Anterior cingulate cortex (tissue), 58 donors: ENCODE data around the gene CCDC33.

Source experiments
- DNase-seq, 58 donors: peaks; one replicate each; lab custom pipeline; 2025; lab: John Stamatoyannopoulos, UW

CCDC33 gene

DNA sequence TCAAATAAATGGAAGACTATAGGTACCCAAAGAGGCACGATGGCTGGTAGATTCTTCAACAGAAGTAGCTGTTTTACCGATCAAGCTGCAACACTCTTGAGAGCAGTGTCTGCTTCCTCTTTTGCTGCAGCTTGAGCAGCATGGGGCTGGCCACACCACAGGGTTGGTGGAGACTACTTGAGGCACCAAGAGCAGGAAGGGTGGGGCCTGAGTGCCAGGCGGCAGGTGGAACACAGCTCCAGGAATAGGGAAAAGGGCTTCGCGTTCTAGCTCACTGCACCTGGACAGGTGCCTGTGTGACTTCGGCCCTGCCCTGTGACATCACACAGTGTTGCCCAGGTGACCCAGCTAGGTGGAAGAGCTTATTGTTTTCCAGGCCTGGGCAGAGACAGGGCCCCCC, at the start of gene CCDC33:
TSS of gene CCDC33 (plus strand) at position 365 of the 400 bp plus-strand sequence. CDS start 394 bp downstream, outside the sequence.
- DNase-seq: no peak

DNA sequence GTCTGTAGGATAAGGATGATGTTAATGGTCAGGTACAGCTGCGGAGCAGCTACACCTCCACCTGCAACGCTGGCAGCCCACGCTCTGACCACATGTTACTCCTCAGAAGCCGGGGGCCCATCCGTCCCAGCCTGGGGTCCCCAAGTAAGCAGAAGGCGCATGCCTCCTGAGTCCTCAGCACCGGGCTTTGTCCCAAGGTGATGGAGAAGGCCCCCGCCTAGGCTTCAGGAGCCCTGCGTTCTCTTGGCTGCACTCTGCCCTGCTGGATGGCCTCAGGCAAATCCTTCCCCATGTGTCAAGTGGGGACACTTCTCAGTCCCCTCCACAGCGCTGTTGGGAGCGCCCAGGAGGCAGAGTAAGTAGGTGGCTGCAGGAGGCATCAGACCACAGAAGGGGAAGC, 47.9 kb upstream of the CCDC33 start:
- no peak for DNase-seq

DNA sequence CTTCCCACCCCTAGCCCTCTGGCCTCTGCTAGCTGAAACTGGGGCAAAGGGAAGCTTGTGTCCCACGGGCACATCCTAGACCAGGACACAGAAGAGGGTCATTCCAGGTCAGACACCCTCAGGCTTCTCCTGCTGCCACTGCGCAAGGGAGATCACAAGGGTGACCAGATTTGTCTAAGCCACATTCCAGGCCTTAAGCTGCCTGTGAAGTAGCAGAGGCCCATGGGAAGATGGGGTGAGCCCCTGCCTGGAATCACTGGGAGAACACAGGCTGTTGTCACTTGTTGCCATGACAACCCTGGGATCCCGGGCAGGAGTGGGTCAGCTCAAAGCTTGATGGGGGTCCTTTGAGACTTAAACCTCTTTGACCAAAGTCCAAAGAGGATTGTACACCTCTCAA, 44.3 kb upstream of the CCDC33 start:
- no peak for DNase-seq

DNA sequence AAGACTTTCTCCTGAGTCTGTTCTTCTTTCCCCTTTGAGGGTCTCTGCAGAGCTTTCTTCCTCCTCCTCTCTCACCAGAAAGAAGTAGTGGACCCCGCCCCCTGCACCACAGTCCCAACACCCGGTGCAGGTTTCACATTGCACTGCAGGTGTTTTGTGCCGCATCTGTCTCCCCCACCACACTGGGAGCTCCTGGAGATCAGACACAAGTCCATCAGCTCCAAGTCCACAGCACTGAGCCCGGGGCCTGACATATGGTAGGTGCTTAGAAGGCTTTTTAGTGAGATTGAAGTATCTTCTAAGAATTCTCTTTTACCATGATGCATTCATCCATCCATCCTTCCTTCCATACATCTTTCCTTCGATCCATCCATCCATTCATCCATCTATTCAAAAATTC, 43.4 kb upstream of the CCDC33 start:
- DNase-seq: no peak

DNA sequence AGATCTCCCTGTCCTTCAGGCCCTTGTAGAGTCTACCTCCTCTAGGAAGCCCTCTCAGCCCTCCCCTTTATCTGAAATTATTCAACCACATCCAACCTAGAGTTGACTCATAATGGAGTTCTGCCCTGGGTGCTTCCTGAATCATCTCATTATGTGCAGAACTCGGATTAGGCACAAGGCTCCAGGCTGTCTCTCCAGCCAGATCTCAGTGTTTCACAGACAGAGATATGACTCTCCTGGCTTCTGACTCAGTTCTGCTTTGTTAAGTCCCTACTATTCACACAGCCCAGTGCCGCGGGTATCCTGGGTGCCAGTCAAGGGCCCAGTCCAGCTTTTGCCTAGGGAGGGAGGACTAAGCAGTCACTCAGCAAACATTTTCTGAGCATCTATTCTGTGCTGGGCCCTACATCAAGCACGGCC, 42.8 kb upstream of the CCDC33 start:
- DNase-seq: no peak

DNA sequence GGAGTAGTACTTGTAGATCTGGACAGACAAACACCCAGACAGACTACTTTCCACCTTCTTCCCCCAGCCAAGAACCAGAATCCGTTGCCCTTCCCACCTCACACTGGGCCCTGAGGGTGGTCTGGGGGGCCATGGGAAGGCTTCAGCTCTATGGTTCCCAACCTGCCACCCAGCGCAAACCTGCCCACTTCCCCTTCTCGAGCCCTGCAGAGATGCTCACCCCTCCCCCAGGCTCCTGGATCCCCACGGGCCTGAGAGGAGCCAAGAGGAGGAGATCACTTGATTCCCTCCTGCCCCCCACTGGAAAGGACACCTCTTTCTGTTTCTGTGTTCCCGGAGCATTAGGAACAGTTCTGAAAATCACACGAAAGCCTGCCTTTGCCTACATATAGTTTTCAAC, 42.2 kb upstream of the CCDC33 start:
- DNase-seq: no peak

DNA sequence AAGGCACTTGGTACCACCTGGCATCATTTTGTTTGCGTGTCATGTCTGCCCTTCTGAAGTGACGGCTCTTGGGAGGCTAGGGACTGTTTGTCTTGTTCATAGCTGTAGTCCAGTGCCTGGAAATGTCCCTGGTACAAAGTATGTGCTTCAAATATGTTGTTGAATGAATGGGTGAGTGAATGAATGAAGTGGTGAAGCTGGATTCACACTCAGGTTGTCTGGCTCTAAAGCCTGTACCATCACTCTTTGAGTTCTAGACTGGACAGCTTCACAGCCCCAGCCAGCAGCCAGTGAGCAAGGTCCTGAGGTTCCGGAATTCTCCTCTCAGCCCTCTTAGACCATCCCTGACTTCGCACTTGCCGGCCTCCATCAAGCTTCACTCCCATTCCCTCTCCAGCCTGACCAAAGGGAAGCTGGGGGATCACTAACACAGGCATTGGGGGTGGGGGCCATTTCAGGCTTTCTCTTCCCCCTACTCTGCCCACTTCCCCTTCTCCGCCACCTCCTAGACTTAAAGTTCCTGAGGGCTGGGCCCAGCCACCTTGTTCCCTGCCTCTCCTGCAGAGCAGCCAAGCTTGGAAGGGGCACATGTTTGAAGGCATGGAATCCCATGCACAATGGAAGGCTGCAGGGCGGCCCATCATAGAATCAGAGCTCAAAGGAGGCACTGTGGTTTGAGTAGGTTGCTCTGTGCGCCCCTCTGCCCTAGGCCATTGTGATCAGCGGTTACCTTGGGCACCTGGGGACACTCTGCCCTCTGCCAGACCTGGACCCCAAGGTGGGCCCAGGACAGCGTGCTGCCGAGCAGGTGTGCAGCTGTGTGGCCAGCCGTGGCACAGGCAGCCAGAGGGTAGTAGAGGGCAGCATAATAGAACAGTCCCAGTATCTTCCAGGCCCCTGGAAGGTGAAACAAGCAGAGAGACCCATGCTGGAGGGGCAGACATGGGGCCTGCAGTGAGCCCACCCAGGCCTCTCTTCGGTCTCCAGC, 41.3 kb upstream of the CCDC33 start:
- DNase-seq: no peak

DNA sequence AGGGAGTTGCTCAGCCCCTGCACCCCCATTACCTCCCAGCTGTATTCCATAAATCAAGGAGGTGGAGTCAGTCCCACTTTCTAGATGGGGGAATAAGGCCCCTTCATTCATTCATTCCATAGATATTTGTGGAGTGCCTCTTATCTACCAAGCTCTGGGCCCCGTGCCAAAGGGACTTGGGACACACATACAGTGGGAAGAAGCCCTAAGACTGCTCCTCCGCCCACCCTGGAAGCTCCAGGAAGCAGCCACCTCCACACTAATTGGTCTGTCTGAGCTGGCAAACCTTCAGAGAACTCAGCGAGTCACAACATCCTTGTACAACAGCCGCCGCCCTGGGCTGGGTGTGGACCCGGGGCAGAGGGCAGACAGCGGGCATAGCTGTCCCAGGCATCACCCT, 40.0 kb upstream of the CCDC33 start:
- DNase-seq: peak in 3 of 58 donors; percentile 6 to 18 (median 12)

DNA sequence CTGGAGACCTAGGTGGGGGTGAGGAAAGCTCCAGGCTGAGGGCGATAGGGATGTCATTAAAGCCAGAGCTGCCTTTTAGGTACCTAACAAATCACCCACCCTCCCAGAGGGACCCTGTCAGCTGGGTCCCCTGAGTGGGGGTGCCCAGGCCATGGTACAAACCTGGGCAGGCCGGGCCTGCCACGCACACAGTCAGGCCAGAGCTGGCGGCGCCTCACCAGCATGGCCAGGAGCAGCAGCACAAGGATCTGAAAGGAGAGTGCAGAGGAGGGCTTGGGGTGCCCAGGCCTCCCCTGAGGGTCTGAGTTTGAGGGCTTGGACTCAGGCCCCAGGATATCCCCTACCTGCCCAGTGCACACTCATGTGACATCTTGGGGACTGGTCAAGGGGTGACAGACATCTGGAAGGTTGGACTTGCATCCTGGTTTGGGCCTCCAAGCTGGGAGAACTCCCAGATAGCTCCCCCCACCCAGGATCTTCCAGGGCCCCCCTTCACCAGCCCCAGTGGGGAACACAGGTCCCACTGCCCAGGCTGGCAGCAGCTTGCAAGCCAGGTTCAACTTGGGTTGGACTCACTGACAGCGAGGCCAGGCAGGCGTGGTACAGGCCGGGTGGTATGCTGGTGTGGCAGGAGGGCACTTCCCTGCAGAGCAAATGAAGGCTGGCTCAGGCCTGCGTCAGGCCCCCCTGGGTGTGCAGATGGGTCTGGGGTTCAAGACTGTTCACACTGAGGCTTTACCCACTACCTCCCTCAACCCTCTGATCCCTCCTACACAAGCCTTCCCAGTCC, 38.8 kb upstream of the CCDC33 start:
- DNase-seq: no peak

DNA sequence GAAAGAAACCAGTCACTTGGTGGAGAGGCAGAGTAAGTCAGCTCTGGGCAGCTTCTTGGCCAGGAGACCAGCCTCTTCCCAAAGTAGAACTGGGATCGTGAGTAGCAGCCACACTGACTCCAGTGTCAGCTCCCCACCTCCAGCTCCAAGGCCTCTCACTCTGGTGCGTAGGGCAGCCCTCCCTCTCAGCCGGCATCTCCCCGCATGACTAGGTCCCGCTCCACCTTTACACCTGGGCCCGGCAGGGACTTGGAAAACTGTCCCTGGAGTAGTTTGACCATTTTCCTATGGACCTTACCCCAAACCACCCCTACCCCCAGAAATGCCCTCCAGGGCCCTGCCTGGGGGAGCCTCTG, 36.9 kb upstream of the CCDC33 start:
- no peak for DNase-seq

DNA sequence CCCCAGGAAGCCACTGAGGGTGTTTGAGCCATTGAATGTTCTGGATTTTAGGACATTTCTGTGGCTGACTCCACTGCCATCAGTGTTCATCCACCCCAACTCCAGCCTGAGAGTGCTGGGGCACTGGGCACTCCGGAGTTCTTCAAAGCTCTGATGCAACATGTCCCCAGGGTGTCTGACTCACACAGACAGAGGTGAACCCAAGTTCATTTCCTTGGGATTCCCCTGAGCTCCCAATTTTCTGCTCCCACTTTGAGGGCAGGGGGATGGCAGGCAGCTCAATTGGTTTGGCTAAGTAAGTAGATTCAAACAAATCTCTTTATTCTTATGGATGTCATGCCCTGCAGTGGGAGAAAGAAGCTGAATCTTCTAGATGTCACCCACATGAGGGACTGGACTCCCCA, 35.7 kb upstream of the CCDC33 start:
- DNase-seq: no peak

DNA sequence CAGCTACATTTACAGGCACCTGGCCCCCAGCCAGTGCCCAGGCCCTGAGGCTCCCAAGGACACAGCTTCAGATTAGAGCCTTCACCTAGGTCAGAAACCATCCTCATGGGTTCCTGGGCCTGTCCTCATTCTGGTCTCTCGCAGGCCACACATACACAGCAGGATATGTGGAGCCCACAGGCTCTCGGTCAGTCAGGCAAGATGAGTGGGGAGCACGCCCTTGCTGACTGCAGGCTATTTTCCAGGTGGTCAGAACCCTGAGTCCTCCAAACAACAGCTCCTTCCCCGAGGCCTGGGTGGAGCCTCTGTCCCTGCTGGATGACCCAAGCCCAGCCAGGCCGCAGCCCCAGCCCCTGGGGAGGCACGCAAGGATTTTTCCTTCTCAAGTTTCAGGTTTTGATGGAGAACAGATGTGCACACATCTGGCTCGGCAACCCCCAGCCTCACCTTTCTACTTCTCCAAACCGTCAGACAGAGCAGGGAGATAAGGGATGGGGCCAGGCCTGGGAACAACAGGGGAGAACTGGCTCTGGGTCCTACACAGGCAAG, 35.2 kb upstream of the CCDC33 start:
- DNase-seq: no peak

DNA sequence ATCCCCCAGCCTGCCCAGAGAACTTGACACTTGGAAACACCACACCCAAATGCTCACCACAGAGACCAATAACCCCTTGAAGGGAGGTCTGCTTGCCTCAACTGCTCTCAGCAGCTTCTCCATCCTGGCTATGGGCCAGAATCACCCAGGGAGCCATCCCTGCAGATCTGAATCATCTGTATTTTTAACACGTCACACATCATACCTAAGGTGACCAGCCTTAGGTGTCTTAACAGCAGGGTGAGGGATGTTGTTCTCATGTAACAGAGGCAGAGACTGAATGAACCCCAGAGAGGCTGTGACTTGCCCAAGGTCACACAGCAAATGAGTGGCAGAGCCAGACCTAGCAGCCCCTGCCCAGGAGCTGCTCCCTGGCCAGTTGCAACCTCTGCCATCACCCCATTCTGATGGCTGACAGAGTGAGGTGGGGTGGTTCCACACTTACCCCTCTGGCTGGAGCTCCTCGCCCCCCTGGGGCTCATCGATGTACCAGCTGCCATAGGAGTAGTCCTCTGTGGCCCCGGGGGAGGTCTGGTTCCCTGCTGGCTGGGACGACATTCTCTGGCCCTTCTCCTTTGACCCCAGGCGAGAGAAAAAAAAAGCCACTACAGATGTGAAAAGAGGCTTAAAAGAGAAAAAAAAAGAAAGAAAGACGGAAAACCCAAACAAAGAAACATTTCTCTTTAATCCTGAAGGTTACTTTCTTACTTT, 34.3 kb upstream of the CCDC33 start:
- no peak for DNase-seq

DNA sequence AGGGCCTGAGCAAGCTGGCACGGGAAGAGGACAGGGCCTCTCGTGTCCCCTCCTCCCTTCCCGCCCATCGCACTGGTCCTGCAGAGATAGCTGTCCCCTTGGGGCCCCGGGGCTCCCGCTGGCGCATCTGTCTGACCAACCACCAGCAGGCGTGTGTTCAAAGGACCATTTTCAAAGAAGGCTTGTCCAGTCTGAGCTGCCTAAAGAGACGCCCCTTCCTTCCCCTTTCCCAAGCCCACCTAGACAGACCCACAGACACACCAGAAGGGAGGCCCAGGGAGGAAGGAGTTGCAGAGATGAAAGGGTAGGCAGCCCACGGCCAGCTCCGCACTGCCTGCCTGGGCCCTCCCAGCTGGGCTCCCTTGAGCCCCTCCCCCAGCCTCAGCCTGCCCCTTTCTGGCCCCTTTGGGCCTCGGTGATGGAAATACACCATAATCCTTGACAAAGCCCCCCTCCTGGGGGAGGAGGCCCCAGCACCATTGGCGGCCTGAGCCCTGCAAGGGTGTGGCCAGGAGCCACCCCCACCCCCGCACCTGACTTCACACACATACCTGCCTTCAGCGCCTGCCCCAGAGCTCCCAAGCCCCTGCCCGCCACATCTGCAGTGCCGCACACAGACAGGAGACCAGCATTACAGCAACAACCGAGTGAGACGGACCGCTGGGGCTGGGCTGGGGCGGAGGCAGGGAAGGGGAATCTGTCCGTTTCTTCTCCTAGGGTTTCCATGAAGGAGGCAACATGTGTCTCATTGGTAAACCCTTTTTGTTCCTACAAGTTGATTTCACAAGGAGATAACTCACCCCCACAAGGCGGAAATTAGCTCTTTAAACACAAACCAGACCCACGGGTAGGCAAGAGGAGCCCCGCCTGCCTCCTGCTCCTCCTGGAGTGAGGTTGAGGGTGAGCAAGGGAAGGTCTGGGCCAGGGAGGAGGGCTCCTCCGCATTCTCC, 33.4 kb upstream of the CCDC33 start, which contains the start of gene STRA6:
TSS of gene STRA6 (minus strand) at position 336 of the 950 bp plus-strand sequence. CDS start 520 bp downstream, outside the sequence.
- DNase-seq: no peak

DNA sequence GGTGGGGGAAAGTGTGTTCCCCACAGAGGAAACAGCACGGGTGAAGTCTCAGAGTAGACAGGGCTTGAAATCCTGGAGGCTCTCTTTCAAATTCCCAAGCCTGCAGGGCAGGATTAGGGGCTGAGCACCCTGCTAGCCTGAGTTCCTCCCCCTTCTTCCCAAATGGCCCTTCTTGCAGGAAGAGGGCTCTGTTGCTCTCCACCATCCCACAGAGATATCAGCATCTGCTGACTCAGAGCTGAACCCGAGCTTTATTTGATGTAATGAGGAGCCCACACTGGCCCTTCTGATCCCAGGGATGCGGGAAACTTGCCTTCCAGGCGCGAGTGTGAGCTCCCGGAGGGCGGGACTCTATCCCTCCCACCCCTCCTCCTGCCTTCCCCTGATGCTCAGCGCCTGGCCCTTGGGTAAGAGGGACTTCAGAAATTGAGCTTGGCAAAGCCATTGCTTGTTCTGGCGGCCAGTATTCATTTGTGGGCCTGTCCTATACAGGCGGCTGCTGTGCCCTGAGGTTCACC, 32.2 kb upstream of the CCDC33 start:
- peak in 2 of 58 donors; percentile 9 to 11 for DNase-seq

DNA sequence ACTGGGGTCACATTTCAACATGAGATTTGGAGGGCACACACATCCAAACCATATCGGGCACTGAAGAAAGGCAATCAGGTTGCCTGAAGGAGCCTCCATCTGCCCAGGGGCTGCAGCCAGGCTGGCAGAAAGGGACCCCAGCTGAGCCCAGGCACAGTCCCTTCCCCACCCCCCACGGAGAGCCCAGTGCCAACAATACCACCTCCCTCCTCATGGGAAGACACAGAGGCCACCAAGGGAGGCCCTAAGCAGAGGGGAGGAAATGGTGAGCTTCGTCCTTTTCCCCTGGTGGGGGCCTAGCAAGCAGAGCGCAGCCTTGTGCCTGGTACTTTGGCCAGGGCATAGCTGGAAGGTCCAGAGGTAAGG, 30.6 kb upstream of the CCDC33 start:
- DNase-seq: no peak

DNA sequence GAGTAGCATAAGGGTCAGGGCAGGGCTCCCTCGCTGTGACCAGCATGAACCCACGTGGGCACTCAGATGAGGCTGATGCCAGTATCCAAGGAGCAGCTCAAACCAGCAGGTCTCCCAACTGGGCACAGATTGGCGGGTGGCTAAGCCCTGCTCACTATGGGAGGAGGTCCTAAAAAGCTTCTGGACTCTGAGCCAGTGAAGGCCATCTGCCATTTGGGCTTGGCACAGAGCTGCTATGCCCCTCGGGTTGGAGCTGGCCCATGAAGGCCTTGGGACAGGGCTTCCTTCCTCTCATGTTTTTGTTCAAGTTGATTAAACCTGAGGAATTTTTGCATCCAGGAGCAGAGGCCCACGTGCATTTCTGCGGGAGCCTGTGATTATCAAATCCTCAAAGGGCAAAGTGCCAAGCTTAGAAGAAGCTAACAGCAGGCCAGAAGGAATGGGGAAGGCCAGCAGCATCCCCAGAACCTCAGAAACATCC, 29.3 kb upstream of the CCDC33 start:
- DNase-seq: peak in 12 of 58 donors; percentile 6 to 30 (median 18)

DNA sequence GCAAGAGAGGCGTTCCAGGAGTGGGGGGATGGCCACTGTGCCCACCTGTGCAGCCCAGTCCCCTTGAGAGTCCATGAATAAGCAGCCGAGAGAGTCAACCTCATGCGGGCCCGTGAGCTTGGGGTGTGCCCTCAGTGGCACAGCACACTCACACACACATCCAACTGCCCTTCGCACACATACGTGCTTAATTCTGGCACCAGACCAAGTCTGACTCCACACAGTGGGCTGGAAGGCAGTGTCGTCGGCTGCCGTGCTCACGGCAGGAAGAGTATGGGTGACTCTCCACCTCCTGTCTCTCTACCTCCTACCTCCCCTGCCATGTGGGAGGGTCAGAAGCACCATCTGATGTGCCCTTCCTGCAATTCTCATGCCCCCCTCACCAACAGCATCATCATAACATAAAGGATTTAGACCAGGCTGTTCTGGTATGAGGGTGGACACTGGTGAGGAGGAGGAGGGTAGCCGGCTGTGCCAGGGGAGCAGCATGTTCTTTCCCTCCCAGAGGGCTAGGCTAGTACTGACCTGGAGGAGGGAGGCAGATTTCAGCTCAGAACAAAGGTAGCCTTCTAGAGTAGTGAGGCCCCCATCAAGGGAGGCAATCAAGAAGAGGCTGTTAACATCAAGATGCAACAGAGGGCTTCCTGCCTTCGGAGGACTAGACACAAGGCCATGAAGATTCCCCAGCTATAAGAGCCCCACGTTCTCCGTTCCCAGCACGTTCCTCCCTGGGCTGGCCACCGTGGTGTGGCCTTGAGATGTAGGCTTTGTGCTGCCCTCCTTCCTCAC, 28.3 kb upstream of the CCDC33 start:
- DNase-seq: no peak
